ENCODE measurements around the gene AFAP1L1.

DNA sequence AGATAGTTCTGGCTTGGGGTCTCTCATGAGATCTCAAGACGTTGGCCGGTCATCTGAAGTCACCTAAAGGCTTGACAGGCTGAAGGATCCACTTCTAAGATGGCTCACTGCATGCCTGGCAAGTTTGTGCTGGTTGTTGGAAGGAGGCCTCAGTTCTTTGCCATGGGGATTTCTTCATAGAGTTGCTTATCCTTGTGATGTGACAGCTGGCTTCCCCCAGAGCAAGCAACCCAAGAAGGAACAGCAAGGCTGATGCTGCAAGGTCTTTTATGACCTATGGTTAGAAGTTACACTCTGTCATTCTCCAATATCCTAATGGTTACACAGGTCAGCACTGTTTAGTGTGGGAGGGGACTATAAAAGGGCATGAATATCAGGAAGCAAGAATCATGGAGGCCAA, 53.0 kb downstream of the AFAP1L1 start:
- TF ChIP-seq, protein P1, sequence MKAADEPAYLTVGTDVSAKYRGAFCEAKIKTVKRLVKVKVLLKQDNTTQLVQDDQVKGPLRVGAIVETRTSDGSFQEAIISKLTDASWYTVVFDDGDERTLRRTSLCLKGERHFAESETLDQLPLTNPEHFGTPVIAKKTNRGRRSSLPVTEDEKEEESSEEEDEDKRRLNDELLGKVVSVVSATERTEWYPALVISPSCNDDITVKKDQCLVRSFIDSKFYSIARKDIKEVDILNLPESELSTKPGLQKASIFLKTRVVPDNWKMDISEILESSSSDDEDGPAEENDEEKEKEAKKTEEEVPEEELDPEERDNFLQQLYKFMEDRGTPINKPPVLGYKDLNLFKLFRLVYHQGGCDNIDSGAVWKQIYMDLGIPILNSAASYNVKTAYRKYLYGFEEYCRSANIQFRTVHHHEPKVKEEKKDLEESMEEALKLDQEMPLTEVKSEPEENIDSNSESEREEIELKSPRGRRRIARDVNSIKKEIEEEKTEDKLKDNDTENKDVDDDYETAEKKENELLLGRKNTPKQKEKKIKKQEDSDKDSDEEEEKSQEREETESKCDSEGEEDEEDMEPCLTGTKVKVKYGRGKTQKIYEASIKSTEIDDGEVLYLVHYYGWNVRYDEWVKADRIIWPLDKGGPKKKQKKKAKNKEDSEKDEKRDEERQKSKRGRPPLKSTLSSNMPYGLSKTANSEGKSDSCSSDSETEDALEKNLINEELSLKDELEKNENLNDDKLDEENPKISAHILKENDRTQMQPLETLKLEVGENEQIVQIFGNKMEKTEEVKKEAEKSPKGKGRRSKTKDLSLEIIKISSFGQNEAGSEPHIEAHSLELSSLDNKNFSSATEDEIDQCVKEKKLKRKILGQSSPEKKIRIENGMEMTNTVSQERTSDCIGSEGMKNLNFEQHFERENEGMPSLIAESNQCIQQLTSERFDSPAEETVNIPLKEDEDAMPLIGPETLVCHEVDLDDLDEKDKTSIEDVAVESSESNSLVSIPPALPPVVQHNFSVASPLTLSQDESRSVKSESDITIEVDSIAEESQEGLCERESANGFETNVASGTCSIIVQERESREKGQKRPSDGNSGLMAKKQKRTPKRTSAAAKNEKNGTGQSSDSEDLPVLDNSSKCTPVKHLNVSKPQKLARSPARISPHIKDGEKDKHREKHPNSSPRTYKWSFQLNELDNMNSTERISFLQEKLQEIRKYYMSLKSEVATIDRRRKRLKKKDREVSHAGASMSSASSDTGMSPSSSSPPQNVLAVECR (CRISPR knock-in tag; IDR thresholded peaks at IDR 0.05; ENCODE audit: borderline replicate concordance) = no peak
- TF ChIP-seq RXRA (CRISPR knock-in tag; IDR thresholded peaks at IDR 0.05) = no peak
- TF ChIP-seq ZNF891 (CRISPR knock-in tag; IDR thresholded peaks at IDR 0.05) = no peak
- no peak for TF ChIP-seq SNRNP70 (IDR thresholded peaks at IDR 0.05; ENCODE audit: low read depth, low read length)
- TF ChIP-seq, protein P2, sequence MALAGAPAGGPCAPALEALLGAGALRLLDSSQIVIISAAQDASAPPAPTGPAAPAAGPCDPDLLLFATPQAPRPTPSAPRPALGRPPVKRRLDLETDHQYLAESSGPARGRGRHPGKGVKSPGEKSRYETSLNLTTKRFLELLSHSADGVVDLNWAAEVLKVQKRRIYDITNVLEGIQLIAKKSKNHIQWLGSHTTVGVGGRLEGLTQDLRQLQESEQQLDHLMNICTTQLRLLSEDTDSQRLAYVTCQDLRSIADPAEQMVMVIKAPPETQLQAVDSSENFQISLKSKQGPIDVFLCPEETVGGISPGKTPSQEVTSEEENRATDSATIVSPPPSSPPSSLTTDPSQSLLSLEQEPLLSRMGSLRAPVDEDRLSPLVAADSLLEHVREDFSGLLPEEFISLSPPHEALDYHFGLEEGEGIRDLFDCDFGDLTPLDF (CRISPR knock-in tag; IDR thresholded peaks at IDR 0.05) = no peak
- no peak for TF ChIP-seq ELF4 (CRISPR knock-in tag; IDR thresholded peaks at IDR 0.05; ENCODE audit: borderline replicate concordance)
- no peak for TF ChIP-seq MEIS1 (CRISPR knock-in tag; IDR thresholded peaks at IDR 0.05; ENCODE audit: borderline replicate concordance)
- no peak for TF ChIP-seq STAT5B (CRISPR knock-in tag; IDR thresholded peaks at IDR 0.05)
- TF ChIP-seq U2AF1 (optimal IDR thresholded peaks at IDR 0.05; ENCODE audit: low read depth, low read length) = no peak
- TF ChIP-seq IRX3 (CRISPR knock-in tag; IDR thresholded peaks at IDR 0.05; ENCODE audit: borderline replicate concordance, low read depth) = no peak
- TF ChIP-seq TARDBP (CRISPR knock-in tag; IDR thresholded peaks at IDR 0.05) = no peak

All from HepG2 (cell line).